Ecto neural progenitor cell (in vitro differentiated cells): ENCODE data around the gene STAC2.
A peak's percentile ranks its signal among the peaks of the same experiment; 100 is the strongest.
"Not testable (repeated sequence)": the region's sequence is repeated elsewhere in the genome, so short reads cannot be mapped to it uniquely, and the experiment has no call there.

Experiments
- DNase-seq: peaks from one replicate; pipeline ENCODE4 v3.0.0-alpha.2; 2018; ENCODE audit warnings: low spot score

STAC2 gene, protein sequence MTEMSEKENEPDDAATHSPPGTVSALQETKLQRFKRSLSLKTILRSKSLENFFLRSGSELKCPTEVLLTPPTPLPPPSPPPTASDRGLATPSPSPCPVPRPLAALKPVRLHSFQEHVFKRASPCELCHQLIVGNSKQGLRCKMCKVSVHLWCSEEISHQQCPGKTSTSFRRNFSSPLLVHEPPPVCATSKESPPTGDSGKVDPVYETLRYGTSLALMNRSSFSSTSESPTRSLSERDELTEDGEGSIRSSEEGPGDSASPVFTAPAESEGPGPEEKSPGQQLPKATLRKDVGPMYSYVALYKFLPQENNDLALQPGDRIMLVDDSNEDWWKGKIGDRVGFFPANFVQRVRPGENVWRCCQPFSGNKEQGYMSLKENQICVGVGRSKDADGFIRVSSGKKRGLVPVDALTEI

DNA sequence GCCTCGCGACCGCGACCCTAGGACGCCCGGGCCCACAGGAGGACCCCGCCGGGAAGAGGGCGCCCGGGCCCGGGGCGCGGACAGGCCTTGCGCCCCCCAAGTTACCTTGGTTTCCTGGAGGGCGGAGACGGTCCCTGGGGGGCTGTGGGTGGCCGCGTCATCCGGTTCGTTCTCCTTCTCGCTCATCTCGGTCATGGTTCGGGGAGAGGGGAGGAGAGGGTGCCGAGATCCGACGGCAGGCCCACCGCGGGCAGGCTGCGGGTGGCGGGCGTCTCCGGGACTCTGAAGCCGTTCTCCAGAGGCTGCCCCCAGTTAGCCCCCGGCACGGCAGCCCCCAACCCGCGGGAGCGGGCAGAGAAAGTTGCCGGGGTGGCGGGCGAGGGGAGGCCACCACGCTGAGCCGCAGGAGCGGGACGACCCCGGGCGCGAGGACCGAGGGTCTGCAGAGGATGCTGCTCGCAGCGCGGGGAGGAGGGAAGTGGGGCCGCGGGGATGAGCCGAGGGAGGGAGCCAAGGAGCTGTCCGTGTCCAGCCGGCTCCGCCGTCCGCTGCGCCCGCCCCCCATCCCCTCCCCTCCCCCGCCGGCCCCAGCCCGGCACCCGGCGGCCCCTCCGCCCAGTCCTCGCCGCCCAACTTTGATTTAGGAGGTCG is at the start of gene STAC2:
Gene STAC2 (minus strand): TSS at position 638 of the 651 bp plus-strand sequence. CDS start 443 bp downstream, at position 195.
- DNase-seq: no peak

DNA sequence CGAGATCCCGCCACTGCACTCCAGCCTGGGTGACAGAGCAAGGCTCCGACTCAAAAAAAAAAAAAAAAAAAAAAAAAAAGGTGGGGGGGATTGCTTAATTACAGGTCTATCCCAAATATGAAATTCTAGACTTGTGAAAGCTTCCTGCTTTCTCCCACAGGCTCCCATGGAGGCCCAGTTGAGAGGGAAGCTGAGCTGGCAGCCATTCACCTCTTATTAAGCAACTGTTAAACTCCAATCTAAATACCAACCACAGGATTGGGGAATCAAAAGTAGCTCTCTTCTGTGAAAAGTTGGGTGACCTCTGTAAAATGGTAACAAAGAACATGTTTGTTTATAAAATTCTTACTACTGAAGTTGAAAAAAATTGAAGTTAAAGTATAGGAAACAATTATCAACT is 45.8 kb upstream of the STAC2 start:
- no peak for DNase-seq

DNA sequence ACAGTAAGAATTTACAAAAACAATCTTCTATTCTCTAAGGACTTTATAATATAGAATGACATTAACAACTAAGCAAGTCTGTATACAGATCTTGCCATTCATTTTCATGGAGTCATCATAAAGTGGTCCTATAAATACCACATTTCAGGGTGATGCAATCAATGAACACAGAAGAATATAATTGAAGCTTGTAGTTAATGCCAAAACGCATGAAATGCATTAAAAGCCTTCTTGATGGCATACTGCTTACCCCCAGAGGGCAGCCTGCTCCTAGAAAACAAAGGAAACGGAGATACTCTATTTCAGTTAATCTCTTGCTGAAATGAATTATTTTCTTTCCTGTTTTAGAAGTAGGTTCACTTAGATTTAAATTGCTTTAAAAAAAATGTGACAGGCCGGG is 45.2 kb upstream of the STAC2 start:
- no peak for DNase-seq

DNA sequence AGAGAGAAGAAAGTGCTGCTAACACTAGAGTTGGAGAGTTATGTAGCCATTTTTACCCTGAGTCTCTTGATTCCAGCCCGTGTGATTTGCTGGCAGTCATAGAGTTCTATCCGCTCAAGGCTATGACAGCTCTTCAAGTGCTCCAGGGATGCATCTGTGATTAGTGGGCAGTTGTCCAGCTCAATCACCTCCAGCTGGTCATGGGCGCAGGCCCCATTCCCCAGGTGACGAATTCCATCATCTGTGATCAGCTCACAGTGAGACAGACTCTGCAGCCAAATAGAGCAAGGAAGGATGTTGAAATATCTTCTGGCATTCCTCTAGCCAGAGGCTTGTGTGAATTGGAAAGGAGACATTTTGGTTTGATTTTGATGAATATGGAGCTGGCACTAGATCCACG is 38.4 kb upstream of the STAC2 start:
- no peak for DNase-seq

DNA sequence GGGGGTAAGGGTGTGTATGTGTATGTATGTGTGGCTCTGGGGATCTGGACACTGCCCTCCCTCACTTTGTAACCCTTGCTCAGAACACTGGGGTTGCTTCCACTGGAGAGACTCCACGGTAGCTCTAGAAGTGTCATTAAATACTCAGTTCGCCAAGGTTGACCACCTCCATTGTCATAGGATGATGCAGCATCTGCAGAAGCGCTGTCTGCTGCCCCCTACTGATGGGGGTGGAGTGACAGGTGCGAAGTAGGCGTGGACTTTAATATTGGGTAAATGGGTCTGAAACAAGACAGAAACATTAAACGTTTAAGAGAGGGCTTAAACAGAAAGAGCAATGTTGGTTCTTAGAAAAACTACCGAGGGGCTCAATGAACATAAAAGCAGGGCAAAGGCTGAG is 35.5 kb upstream of the STAC2 start:
- no peak for DNase-seq

DNA sequence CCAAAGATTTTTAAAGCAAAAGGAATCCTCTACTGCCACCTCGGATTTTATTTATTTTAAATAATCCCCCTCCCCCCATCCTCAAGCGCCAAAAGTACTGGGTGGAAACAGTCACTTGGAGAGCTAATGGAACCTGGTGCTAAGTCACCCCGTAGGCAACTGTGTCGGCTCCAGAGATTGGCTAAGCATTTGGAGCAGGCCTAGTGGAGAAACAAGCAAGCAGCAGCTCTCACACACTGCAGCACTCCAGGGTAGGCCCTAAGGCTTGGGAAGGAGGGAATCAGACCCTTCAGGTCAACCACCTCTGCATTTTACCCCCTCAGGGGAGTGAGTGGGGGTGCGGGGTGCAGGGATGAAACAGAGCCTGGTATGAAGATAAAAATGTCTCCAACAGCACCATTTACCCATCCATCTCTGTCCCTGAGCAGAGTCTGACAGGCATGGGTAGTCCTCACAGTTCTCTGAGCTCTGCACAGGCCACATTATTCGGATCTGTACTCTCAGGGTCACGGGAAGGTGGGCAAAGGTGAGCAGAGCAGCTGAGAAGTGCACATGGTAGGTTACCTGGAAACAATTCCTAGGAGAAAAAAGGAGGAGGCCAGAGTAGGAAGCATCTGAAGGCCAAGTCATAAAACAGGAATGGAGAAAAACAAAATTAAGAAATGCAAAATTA is 27.2 kb upstream of the STAC2 start:
- DNase-seq: no peak

DNA sequence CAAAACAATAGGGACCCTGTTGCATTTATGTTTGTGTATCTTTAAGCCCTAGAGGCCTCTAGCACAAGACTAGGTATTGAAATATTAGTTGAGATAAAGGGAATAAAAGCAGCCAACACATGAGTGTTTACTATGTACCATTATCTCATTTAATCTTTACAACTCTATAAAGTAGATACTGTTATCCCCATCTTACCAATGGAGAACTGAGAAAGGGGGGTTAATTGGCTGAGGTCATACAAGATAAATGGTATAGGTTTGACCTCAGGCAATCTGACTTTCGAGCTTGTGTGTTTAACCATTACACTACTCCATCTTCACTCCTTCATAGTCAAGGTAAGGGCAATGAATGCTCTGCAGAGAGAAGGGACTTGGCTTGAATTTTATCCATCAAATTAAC is 26.3 kb upstream of the STAC2 start:
- no peak for DNase-seq

DNA sequence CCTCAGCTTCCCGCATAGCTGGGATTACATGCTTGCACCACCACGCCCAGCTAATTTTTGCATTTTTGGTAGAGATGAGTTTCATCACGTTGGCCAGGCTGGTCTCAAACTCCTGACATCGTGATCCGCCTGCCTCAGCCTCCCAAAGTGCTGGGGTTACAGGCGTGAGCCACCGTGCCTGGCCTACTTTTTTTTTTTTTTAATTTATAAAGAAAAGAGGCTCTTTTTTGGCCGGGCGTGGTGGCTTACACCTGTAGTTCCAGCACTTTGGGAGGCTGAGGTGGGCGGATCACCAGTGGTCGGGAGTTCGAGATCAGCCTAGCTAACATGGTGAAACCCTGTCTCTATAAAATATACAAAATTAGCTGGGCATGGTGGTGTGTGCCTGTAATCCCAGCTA is 24.3 kb upstream of the STAC2 start:
- not testable (repeated sequence) for DNase-seq

DNA sequence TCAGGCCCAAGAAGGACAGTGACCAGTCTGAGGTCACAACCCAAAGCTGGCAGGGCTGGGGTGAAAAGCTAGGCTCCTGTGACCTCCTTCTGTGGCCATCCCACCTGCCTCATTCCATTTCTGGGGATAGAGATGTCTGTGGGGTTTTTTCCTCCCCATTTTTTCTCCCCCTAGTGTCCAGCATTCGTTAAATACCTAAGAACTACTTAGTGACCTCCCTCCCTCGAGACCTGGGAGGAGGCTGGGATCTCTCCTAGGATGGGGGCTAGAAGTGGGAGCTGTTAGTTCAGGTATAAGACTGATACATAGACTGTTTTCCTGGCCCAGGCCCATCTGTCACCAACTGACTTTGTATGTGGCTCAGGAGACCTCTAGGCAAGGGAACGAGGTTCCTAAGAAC is 20.5 kb upstream of the STAC2 start:
- DNase-seq: no peak

DNA sequence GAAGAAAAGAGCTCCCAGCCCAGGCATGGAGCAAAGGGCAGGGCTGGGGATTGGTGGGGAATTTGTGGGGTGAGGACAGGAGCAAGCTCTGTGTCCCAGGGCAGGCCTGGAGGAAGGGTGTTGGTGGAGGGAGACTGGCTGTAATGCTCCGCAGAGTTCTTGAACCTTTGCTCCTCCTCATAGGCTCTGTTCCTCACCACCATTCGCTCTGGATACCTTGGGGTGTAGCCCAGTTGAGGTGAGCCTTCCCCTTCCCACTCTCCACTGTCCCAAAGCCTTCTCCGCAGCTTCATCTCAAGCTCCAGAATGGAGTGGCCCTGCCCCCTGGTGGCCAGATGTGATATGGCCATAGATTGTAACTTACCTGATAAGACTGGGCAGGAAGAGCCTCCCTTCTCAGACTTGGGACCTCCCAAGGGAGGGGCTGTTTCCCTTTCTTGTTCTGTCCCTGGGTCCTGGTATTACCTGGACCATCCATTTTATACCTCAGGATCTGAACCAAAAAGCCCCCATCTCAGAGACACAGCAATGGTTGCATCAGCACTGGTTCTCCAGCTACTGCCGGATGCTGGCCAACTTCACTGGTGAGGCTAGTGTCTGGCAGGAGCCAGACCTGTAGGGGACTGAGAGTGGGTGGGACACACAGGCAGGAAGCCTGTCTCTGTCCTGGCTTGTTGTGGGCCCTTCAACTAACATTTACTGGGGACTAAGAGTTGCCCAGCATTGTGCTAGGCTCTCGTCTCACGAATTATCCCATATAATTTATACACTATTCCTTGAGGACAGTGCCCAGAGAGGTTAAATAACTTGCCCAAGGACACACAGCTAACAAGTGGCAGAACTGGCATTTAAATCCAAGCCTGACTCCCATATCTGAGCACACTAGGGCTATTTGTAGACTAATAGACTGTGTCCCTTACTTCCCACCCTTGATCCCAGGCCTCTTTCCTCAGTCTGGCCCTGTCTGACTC is 19.1 kb upstream of the STAC2 start:
- DNase-seq: peak; percentile 95

DNA sequence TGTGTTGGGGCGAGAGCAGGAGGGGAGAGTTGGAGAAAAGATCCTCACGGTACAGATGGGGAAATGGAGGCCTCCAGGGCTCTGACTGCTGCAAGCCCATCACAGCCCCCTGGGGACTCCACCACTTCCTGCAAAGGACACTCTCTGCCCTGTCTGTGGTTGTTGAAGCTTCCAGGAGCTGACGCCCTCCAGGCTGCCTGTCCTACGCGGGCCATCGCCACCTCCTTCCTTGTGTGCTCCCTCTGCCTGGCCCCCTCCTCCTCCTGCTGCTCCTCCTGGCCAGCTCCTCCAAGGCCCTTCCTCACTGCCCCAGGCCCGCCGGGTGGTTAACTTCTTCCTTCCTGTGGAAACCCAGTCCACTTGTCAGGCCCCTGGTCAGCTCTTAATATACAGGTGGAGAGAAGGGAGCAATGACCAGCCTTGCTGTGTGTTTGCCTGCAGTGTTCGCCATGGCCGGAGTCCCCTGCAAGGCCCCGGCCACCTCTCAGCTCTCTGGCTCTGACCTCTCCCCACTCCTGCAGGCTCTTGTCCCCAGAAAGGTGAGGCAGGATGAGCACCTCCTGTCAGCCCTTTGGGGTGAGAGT is 18.4 kb upstream of the STAC2 start:
- no peak for DNase-seq

DNA sequence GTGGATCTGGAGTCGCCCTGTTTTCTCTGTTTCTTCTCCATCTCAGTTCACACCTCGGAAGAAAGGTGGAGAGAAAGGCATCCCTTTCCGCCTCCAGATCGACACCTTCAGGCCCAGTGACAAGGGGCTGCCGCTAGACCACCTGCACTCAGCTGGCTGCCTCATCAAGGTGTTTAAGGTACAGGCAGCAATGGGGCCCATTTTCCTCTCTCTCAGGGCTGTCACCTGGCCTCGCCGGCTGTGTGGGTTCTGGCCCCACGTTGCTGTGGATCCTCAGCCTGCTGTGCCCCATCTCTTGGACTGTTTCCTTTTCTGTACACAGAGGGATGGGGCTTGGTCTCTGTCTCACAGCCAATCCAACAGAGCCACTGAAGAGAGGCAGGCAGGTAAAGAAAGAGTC is 17.4 kb upstream of the STAC2 start:
- no peak for DNase-seq

DNA sequence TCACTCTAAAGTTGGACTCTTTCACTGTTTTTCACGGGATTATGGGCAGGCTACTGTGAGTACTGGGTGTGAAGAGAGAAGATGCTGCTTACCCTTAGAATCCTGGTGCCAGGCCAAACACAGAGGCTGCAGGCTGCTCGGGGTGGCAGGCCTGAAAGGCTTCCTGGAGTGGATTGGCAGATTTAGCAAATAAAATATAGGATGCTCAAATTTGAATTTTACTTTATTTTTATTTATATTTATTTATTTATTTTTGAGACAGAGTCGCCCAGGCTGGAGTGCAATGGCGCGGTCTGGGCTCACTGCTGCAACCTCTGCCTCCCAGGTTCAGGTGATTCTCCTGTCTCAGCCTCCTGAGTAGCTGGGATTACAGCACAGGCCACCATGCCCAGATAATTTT is 14.9 kb upstream of the STAC2 start:
- DNase-seq: no peak

DNA sequence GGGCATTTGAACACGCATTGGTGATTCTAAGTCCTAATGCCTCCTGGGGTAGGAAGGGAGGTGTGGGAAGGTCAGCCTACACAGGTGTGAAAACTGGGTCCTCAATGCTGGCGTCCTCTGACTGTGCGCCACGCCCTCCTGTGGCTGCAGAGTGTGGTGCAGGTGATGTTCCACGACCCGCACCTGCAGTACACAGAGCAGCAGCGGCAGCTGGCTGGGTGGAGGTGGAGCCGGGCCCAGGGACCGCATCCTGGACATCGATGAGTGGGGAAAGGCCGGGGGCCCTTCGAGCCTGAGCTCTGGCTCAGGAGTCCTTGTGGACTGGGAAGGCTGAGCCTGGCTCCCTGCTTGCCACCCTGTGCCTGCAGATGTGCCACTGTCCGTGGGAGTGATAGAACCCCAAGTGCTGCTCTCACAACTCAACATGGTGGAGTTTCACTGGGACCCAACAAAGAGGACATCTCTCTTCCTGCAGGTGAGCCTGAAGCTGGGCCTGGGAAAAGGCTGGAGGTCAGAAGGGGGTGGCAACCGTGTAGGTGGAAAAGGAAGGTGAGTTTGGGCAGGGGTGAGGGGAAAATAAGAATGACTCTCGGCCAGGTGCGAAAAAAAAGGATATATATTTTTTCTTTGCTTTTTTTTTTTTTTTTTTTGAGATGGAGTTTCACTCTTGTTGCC is 14.0 kb upstream of the STAC2 start:
- DNase-seq: peak; percentile 84

DNA sequence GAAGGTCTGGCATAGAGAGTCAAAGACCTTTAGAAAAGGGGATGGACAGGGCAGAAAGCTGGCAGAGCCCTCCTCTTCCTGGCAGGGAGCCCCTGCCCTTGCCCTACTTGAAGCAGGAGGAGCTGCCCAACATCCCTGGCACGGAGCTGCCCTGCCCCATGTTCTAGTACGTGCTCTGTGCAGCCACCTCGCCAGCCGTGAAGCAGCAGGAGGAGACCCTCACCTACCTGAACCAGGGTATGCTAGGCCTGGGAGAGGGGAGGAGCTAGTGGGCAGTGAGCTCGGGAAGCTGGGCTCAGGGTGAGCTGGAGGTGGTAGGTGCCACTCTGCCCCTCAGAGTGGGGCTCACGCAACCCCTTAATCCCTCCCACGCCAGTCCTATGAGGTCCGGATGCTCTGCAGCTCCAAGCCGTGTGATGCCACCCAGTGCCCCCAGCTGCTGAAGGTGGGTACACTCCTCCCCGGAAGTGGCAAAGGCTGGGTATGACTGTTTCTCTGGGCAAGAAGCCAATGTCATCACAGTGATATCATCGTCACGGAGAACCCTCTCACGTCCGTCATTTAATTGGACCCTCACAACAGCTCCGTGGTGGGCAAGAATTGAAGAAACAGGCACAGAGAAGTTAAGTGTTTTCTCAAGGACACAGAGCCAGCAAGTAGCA is 12.7 kb upstream of the STAC2 start:
- DNase-seq: no peak

DNA sequence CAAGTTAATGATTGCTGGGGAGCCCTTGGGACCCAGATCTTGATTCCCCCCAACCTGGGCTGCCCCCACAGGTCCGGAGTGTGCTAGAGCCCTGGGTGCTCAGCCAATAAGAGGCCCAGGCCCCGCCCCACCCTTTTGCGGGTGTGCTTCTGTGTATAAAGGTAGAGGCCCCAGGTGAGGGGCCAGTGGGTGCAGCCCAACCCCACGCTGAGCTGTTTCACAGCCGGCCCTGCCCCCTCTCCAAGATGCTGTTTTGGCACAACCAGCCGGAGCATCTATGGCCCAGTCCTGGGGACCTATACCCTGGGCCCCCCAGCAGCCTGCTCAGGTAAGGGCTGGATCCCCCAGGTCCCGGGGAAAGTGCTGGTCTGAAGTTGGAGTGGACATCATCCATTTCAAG is 11.8 kb upstream of the STAC2 start:
- DNase-seq: peak; percentile 50

DNA sequence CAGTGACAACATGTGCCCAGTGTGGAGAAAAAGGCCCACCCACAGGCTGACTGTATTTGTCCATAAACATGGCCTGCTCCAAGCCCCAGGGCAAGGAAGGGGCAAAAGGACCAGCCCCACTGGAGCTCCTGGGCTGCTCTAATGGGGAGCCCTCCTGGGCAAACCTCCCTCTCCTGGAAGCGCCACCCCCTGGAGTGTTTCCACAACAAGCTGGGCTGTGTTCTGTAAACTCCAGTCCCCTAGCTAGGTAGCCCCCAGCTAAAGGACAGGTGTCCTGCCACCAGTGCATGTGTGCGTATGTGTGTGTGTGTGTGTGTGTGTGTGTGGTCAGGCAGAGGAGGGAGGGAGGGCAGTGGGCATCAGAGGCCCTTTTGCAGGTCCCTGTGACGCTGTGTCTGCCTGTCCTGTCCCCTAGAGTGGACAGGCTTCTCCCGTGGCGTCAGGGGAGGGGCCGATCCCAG is 11.3 kb upstream of the STAC2 start:
- DNase-seq: peak; percentile 58

DNA sequence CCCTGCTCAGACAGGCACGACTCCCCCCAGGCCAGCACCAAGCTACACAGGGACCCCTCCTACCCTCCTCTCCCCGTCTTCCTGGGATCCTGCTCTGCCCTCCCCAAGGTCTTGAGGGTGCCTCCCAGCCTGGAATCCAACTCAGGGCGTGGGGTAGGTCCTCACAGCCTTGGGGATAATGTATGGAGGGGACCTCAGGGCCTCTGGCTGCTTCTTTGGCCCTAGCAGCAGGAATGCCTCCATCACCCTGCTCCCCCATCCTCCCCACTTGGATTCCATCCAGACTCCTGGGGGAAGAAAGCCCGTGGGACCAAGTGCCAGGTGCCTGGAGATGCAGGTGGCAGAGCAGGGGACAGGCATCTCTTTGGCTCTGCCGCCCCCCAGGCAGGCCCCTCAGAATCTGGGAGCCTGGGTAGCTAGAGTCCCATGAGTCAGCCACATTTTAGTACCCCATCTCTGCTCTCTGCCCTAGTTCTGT is 10.7 kb upstream of the STAC2 start:
- DNase-seq: peak; percentile 47

DNA sequence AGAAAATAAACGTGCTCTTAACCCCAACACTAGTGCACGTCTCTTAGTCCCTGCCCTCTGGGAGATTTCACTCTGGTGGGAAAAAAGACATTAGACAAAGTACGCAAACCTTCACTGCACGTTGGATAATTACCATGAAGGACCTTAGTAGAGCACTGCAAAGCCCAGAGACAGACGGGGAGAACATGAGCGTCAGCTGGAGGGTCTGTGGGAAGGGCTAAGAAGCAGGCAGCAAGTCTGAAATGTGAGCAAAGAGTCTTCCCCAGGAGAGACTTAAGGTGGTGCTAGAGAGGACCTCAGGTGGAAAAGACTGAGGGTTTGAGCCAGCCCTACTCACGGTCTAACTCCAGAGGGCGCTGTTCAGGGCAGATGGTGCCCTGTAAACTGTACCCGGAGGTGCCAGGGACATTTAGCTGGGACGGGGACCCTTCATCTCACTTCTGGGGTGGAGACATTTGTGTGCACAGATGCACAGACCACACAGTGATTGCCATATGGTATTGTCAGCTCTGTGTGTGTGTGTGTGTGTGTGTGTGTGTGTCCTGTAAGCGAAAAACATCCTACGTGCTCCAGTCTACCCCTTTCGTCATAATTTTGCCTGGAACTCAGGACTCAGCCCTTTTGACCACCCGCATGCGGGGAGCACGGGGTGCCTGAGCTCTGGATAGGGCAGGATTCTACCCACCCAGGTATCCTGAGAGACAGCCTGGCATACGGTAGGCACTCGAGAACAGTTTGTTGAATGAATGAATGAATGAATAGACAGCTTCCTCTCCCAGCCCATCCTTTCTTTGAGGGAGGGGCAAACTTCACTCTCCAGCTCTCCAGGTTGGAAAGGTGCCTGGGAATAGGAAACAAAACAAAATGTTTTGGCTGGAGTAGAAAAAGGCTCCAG is 10.1 kb upstream of the STAC2 start:
- peak; percentile 84 for DNase-seq
